ENCODE data around the gene SUSD1. TPM values are rescaled to one million over a fixed set of nuclear protein-coding genes. Genes with fewer than 3 reads are reported as not detected.

The SUSD1 gene
- total and polyA plus RNA-seq, 5 donors, result 4.5 to 13.3 (median 8.7) TPM

DNA sequence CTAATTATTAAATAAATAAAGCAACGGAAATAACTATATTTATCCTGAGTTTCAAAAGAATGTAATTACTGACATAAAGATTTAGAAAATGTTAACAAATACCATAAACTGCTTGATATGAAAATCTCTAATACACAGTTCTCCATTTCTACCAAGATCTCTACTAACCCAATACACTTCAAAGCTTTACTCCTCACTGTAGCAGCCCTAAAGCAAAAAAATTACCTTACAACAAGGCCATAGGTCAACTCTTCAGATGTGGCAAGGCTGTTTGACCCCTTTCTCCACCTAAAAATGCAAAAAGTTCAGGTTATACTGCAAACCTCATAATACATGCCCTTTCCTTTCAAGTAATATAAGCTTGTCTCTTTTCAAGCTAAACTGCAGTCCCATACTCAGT lies 181.8 kb downstream of the SUSD1 start:
- no peak for ATAC-seq
- no peak for DNase-seq

DNA sequence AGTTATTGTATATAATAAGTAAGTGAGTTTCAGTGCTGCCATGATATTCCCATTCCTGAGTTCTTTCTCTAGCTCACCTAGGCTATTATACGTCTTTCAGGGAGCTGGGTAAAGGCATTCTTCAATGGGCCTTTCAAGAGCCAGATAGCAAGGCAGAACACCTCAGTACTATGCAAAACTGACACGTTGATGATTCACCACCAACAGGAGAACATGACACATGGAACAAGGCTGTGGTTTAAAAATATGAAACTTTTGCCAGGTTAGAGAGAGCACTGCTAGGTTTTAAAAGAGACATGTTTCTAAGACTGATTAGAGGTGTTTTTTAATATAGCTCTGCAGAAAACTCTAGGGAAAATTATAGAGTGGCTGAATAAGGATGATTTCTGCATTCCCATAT lies 182.6 kb downstream of the SUSD1 start:
- WGBS, result 71% methylated on average over 2 of the region's 2 CpGs
- Histone ChIP-seq H3K4me3 (ENCODE audit: low read length) (no peak overlapping the region), H3K9me3 (ENCODE audit: control insufficient read depth, low read length) (no peaks in the 10 kb centered on the region), H3K4me1 (ENCODE audit: control insufficient read depth, insufficient read depth, low read length) (no peaks in the 10 kb centered on the region), H3K27me3 (ENCODE audit: control insufficient read depth, insufficient read depth) (no peaks in the 10 kb centered on the region), H3K27ac (ENCODE audit: low read length) (no peak overlapping the region)
- DNase-seq, result no peak
- ATAC-seq, result no peak
- intact Hi-C loops (cut with DNase I), result no loop called here

More for the DNA sequence above, 181.8 kb downstream of the SUSD1 start:
- intact Hi-C loops (cut with DNase I), result no loop called here
- Histone ChIP-seq H3K27me3 (ENCODE audit: control insufficient read depth, insufficient read depth) (no peaks in the 10 kb centered on the region), H3K4me1 (ENCODE audit: control insufficient read depth, insufficient read depth, low read length) (no peaks in the 10 kb centered on the region), H3K9me3 (ENCODE audit: control insufficient read depth, low read length) (no peaks in the 10 kb centered on the region), H3K4me3 (ENCODE audit: low read length) (no peak overlapping the region), H3K27ac (ENCODE audit: low read length) (no peak overlapping the region)
- 63% methylated on average over 1 of the region's 1 CpG for WGBS

DNA sequence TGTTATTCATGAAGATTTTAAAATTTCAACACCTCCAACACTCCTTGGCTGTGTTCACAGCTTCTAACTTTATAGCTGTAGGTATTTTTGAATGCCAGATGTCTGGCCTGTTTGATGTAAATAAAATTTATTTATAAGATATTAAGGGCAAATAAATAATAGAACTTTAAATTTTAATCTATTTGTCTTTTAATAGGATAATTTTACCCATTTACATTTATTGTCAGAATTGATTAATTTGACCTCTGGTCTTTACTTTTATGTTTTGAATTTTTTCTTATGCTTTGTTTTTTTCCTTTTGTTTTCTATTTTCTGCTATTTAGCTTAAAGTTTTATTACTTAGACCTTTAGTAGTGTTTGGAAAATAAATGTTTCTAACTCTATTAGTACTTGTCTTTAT lies 183.9 kb downstream of the SUSD1 start:
- Histone ChIP-seq H3K27me3 (ENCODE audit: control insufficient read depth, insufficient read depth) (no peaks in the 10 kb centered on the region), H3K4me1 (ENCODE audit: control insufficient read depth, insufficient read depth, low read length) (no peaks in the 10 kb centered on the region), H3K27ac (ENCODE audit: low read length) (no peak overlapping the region), H3K4me3 (ENCODE audit: low read length) (no peak overlapping the region), H3K9me3 (ENCODE audit: control insufficient read depth, low read length) (no peaks in the 10 kb centered on the region)
- DNase-seq, result no peak
- intact Hi-C loops (cut with DNase I), result no loop called here
- ATAC-seq, result no peak

Other genes with a start within 250 kb of the SUSD1 start
- 10 to 100 TPM; 15.1 to 19.6 (median 17.3) TPM for gene PTBP3, start 158.3 kb upstream of the SUSD1 start, total RNA-seq
- gene PTBP3, start 158.3 kb upstream of the SUSD1 start, polyA plus RNA-seq, result 4.4 TPM
- 100 to 1,000 TPM; 102 to 120 (median 111) TPM for gene HSDL2, start 204.8 kb upstream of the SUSD1 start, total RNA-seq
- gene HSDL2, start 204.8 kb upstream of the SUSD1 start, polyA plus RNA-seq, result 87.6 TPM

Data from right cardiac atrium (tissue), 5 donors.